Activated CD8-positive, alpha-beta memory T cell treated with anti-CD3 and anti-CD28 coated beads for 1 hour (primary cell): ENCODE measurements around the gene KLHDC1.
"Not testable (repeated sequence)": the region's sequence is repeated elsewhere in the genome, so short reads cannot be mapped to it uniquely, and the experiment has no call there.

Experiments used
- DNase-seq, 2 donors: peaks; one replicate each; pipeline ENCODE4 v3.0.0-alpha.2; 2020; ENCODE audit warnings: low read depth in 1 of 2; ENCODE audit errors: extremely low read depth in 1 of 2

KLHDC1 gene

GRCh38 chr14:49692811-49693734, at the start of gene KLHDC1:
Gene KLHDC1, plus strand, starts transcription at chr14:49693120. Its CDS starts 75 bp downstream, at chr14:49693195.
- DNase-seq: peak; percentile 49 to 69

DNA sequence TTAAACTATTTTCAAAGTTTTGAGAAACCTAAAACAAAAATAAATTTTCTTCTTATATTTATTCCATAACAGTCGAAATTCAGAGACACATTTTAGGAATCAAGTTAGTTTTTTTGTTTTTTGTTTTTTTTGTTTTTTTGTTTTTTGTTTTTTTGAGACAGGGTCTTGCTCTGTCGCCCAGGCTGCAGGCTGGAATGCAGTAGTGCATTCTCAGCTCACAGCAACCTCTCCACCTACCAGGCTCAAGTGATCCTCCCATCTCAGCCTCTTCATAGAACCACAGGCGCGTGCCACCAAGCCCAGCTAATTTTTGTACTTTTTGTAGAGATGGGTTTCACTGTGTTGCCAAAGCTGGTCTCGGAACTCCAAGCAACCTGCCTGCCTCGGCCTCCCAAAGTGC, 39.4 kb upstream of the KLHDC1 start:
- DNase-seq: no peak

DNA sequence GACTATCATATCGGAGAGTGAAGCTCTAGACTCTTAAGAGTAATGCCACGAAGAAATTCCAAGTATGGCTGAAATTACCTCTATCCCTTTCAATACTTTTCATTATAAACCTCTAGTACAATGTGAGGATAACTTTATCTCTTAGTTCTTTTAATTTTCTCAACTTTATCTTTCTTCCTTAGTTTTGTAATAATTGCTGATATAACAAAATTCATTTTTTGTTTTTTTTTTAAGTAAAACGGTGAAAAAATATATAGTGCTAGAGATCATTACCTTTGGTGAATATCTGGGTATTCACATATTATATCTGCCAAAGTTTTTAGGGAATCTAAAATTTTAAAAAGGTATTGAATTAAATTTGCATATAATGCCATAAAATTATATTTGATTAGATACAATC, 38.4 kb upstream of the KLHDC1 start:
- no peak for DNase-seq

GRCh38 chr14:49657500-49657899, 35.4 kb upstream of the KLHDC1 start:
- DNase-seq: not testable (repeated sequence)

DNA sequence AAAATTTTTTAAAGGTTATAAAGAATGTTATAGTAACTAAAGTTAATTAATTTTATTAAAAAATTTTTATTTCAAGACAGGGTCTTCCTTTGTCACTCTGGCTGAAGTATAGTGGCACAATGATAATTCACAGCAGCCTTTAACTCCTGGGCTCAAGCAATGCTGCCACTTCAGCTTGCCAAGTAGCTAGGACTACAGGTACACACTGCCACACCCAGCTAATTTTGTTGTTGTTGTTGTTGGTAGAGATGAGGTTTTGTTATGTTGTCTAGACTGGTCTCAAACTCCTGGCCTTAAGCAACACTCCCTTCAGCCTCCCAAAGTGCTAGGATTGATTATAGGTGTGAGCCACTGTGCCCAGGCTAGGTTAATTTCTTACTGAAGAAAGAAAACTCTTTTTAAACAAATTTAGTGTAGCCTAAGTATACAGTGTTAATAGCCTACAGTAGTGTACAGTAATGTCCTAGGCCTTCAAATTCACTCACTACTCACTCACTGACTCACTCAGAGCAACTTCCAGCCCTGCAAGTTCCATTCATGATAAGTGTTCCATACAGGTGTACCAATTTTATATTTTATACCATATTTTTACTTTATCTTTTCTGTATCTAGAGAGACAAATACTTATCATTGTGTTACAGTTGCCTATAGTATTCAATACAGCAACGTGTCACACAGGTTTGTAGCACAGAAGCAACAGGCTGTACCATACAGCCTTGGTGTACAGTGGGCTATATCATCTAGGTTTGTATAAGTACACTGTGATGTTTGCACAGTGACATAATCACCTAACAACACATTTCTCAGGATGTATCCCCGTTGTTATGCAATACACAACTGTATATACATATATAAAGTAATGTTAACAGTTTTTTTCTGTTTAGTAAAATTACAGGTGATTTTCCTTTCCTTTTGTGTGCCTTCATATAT, 33.1 kb upstream of the KLHDC1 start:
- no peak for DNase-seq

- no peak for DNase-seq
Observed at GRCh38 chr14:49670475-49670874, 22.4 kb upstream of the KLHDC1 start.

- DNase-seq: no peak
Observed at GRCh38 chr14:49673586-49673985, 19.3 kb upstream of the KLHDC1 start.

DNA sequence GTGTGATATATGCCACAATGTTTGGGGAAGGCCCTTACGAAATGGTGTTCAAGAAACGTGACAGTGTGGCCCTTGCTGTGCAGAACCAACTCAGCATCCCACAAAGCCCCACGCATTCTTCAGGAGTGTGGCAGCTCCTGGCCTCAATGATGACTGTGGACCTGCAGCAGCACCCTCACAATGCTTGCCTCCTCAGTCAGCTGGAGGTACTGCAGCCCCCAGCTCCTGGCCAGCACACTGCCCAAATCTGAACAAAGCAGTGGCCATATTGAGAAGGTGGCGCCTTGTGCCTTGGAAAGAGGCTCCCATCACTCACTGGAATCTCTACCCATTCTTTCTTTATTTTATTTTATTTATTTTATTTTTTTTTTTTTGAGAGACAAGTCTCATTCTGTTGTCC, 15.3 kb upstream of the KLHDC1 start:
- no peak for DNase-seq

DNA sequence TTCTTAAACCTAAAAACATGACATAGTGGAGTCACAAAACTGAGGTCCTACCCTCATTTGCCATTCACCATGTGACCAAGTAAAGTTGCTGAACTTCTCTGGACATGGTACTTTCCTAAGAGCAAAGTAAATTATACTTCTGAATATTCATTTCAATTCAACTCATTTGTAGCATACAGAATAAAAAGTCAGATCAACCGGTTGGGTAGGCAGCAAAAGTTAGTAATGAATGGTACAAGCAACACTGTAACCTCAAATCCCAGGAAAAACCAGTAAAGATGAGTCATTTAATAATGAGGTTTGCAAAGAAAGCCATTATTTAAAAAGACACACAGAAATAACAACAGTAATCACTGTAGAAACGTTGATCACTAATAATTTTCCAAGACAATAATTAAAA, 13.6 kb upstream of the KLHDC1 start:
- DNase-seq: no peak

GRCh38 chr14:49686425-49686824, 6.5 kb upstream of the KLHDC1 start:
- no peak for DNase-seq

DNA sequence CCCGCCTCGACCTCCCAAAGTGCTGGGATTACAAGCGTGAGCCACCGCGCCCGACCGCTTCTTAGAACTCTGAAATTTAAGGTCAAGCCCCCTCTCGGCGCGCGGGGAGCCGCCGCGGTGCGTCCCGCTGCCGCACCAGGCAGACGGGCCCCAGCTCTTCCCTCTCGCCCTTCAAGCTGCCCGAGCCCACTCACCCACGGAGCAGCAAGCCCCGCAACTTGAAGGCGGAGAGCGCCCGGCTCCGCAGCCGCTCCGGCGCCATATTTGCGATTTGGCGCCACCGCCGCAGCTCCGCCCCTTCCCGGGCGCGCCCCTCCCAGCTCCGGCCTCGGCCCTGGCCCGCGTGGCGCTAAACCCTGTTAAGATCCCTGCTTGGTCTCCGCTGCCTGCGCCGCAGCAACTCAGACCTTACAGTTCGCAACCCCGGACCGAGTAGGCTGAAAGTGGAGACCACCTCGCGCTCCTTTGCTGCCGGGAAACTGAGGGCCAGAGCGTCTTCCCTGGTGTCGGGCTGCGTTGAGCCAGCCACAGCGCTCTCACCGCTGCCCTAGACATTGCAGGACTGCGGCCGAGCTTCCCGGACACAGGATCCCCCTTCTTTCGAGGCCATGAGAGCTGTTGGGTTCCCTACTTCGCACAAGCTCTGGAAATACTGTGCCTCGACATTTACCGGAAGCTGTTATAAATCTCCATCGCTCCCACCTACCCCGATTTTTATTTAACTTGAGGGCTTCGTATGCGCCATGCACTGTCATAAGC, 4.8 kb upstream of the KLHDC1 start, which contains the start of gene POLE2:
POLE2 (minus strand) TSS at position 273 of the 759 bp plus-strand sequence; CDS start at position 262, 11 bp downstream.
- DNase-seq: peak; percentile 35 to 62

- no peak for DNase-seq
Observed at GRCh38 chr14:49688701-49689030, 4.3 kb upstream of the KLHDC1 start.

- no peak for DNase-seq
Observed at GRCh38 chr14:49691031-49691430, 1.9 kb upstream of the KLHDC1 start.

GRCh38 chr14:49692193-49692757, 645 bp upstream of the KLHDC1 start:
- DNase-seq: no peak

GRCh38 chr14:49693735-49694124, 810 bp downstream of the KLHDC1 start:
- not testable (repeated sequence) for DNase-seq

GRCh38 chr14:49702725-49703124, 9.8 kb downstream of the KLHDC1 start:
- no peak for DNase-seq

- DNase-seq: no peak
Observed at GRCh38 chr14:49703965-49704364, 11.0 kb downstream of the KLHDC1 start.

DNA sequence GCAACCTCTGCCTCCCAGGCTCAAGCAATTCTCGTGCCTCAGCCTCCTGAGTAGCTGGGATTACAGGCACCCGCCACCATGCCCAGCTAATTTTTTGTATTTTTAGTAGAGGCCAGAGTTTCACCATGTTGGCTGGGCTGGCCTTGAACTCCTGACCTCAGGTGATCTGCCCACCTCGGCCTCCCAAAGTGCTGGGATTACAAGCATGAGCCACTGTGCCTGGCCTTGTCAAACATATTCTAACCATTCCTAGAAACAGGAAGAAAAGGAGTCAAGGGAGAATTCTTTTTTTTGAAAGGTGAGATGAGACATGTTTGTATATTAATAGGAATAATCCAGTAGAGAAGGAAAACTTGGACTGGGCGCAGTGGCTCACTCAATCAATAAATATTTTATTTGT, 11.6 kb downstream of the KLHDC1 start:
- DNase-seq: not testable (repeated sequence)

DNA sequence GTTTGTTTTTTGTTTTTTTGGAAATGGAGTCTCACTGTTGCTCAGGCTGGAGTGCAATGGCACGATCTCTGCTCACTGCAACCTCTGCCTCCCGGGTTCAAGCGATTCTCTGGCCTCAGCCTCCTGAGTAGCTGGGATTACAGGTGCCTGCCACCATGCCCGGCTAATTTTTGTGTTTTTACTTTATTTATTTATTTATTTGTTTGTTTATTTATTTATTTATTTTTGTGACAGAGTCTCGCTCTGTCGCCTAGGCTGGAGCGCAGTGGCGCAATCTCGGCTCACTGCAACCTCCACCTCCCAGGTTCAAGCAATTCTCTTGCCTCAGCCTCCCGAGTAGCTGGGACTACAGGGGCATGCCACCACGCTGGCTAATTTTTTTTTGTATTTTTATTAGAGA, 18.1 kb downstream of the KLHDC1 start:
- not testable (repeated sequence) for DNase-seq

DNA sequence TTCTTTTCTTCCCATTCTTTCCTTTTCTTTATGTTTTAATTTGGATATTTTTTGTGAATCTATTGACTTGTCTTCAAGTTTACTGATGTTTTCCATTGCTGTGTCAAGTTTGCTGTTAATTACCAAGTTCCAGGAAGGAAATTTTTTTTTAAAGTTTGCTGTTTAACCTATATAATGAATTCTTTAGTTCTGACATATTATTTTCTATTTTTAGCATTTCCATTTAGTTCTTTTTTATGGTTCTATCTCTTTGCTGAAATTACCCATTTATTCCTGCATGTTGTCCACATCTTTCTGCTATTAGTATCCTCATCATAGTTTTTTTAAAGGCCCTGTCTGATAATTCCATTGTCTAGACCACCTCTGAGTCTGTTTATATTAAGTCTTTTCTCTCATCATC, 27.8 kb downstream of the KLHDC1 start:
- no peak for DNase-seq
